Mesenchymal stem cell (in vitro differentiated cells and primary cell): ENCODE results near the gene POLH.
"Not testable (repeated sequence)": the region's sequence is repeated elsewhere in the genome, so short reads cannot be mapped to it uniquely, and the experiment has no call there.

Experiments used
- DNase-seq: peaks from one replicate; pipeline ENCODE4 v3.0.0-alpha.2; 2013
- H2AFZ ChIP-seq: one replicate; pipeline ENCODE4 v1.6.1; 2013; ENCODE audit warnings: low read depth, mild to moderate bottlenecking, control low read depth, inconsistent platforms, low read length, moderate library complexity
- H2AK5ac ChIP-seq: 2 replicates; pipeline ENCODE4 v1.6.1; 2013; ENCODE audit warnings: low read length, moderate library complexity, mild to moderate bottlenecking, inconsistent platforms; ENCODE audit not compliant: severe bottlenecking
- H2BK120ac ChIP-seq: one replicate; pipeline ENCODE4 v1.6.1; 2013; ENCODE audit warnings: low read depth, mild to moderate bottlenecking, inconsistent platforms, low read length, moderate library complexity
- H2BK12ac ChIP-seq, 2 experiments: one replicate each; pipeline ENCODE4 v1.6.1; 2013; ENCODE audit warnings: inconsistent platforms in 2 of 2, low read length in 2 of 2, mild to moderate bottlenecking in 2 of 2, moderate library complexity in 2 of 2, control low read depth in 1 of 2
- H2BK15ac ChIP-seq: one replicate; pipeline ENCODE4 v1.6.1; 2013; ENCODE audit warnings: mild to moderate bottlenecking, low read depth, inconsistent platforms; ENCODE audit not compliant: poor library complexity, severe bottlenecking
- H2BK5ac ChIP-seq: 2 replicates; pipeline ENCODE4 v1.6.1; 2013; ENCODE audit warnings: low read depth, mild to moderate bottlenecking, low read length, control low read depth, inconsistent platforms; ENCODE audit not compliant: poor library complexity, severe bottlenecking
- H3K14ac ChIP-seq, 2 experiments: one replicate each; pipeline ENCODE4 v1.6.1; 2013; ENCODE audit warnings: inconsistent platforms in 2 of 2, low read length in 2 of 2, control low read depth in 1 of 2, mild to moderate bottlenecking in 1 of 2, moderate library complexity in 1 of 2
- H3K18ac ChIP-seq, 2 experiments: one replicate each; pipeline ENCODE4 v1.6.1; 2013; ENCODE audit warnings: inconsistent platforms in 2 of 2, low read length in 2 of 2, control low read depth in 1 of 2, low read depth in 1 of 2, mild to moderate bottlenecking in 1 of 2
- H3K23ac ChIP-seq, 2 experiments: one replicate each; pipeline ENCODE4 v1.6.1; 2013; ENCODE audit warnings: inconsistent platforms in 2 of 2, low read length in 2 of 2, mild to moderate bottlenecking in 2 of 2, moderate library complexity in 2 of 2, control low read depth in 1 of 2
- H3K27ac ChIP-seq: 2 replicates; pipeline ENCODE4 v1.5.1; 2013; ENCODE audit warnings: mild to moderate bottlenecking, moderate library complexity, low read length, control low read depth, inconsistent platforms; ENCODE audit not compliant: poor library complexity, severe bottlenecking
- H3K27me3 ChIP-seq, 2 experiments: 2 replicates each; pipeline versions ENCODE4 v1.6.1 to v1.7.0; 2013; ENCODE audit warnings: low read length in 2 of 2, mild to moderate bottlenecking in 2 of 2, moderate library complexity in 2 of 2, control low read depth in 1 of 2, inconsistent platforms in 1 of 2; ENCODE audit not compliant: control insufficient read depth in 1 of 2, insufficient read depth in 1 of 2
- H3K36me3 ChIP-seq, 2 experiments: 2 replicates each; pipeline versions ENCODE4 v1.6.1 to v1.7.0; 2013; ENCODE audit warnings: low read length in 2 of 2, control low read depth in 1 of 2, inconsistent platforms in 1 of 2, low read depth in 1 of 2, mild to moderate bottlenecking in 1 of 2; ENCODE audit not compliant: insufficient read depth in 2 of 2, control insufficient read depth in 1 of 2
- H3K4ac ChIP-seq, 2 experiments: one replicate each; pipeline ENCODE4 v1.6.1; 2013; ENCODE audit warnings: inconsistent platforms in 2 of 2, low read length in 2 of 2, mild to moderate bottlenecking in 2 of 2, moderate library complexity in 2 of 2, control low read depth in 1 of 2, low read depth in 1 of 2
- H3K4me1 ChIP-seq: 2 replicates; pipeline ENCODE4 v1.6.1; 2013; ENCODE audit warnings: low read depth, low read length, control low read depth; ENCODE audit not compliant: control insufficient read depth, insufficient read depth
- H3K4me2 ChIP-seq: 2 replicates; pipeline ENCODE4 v1.6.1; 2013; ENCODE audit warnings: low read length, mild to moderate bottlenecking, inconsistent platforms; ENCODE audit not compliant: poor library complexity, severe bottlenecking
- H3K4me3 ChIP-seq, 2 experiments: 2 replicates each; pipeline versions ENCODE4 v1.5.1 to v1.7.0; 2013; ENCODE audit warnings: low read length in 2 of 2, mild to moderate bottlenecking in 2 of 2, control low read depth in 1 of 2, low read depth in 1 of 2; ENCODE audit not compliant: insufficient read depth in 1 of 2
- H3K79me1 ChIP-seq: replicated peaks from 2 replicates; pipeline ENCODE4 v1.6.1; 2013; ENCODE audit warnings: mild to moderate bottlenecking, control low read depth, low read length, inconsistent platforms; ENCODE audit not compliant: poor library complexity, severe bottlenecking
- H3K9ac ChIP-seq: 2 replicates; pipeline ENCODE4 v1.7.0; 2013; ENCODE audit warnings: mild to moderate bottlenecking, low read length, moderate library complexity
- H3K9me3 ChIP-seq: 2 replicates; pipeline ENCODE4 v1.7.0; 2013; ENCODE audit warnings: mild to moderate bottlenecking, low read length; ENCODE audit not compliant: control insufficient read depth
- H4K8ac ChIP-seq: one replicate; pipeline ENCODE4 v1.6.1; 2013; ENCODE audit warnings: inconsistent platforms, mild to moderate bottlenecking, low read length, moderate library complexity
- H4K91ac ChIP-seq: one replicate; pipeline ENCODE4 v1.6.1; 2013; ENCODE audit warnings: mild to moderate bottlenecking, low read length, inconsistent platforms
- WGBS: methylation state at CpG from one replicate; pipeline ENCODE4 v1.1.7; 2013; ENCODE audit warnings: mixed read lengths; 5-methylcytosine and 5-hydroxymethylcytosine counted together

POLH gene

DNA sequence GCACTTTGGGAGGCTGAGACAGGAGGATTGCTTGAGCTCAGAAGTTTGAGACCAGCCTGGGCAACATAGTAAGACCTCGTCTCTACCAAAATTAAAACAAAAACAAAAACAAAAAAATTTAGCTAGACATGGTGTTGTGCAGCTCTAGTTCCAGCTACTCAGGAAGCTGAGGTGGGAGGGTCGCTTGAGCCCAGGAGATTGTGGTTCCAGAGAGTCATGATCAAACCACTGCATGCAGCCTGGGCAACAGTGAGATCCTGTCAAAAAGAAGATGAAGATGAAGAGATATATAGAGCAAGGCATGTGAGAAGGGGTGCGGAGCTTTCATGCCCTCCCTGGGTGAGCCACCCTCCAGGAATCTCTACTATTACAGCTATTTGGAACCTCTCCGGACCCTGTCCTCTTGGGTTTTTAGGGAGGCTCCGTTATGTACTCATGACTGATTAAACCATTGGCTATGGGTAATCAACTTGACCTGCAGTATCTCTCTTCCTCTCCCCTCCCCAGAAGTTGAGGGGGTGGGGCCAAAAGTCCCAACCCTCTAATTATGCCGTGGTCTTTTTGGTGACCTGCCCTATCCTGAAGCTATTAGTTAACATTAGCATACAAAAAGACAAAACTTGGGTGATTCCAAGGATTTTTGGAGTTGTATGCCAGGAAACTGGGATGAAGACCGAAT, 9.0 kb downstream of the POLH start:
- Histone ChIP-seq H3K4me3 (no peak overlapping the region), H3K4ac (no peak overlapping the region), H2BK120ac (no peak overlapping the region), H4K8ac (no peak overlapping the region), H3K79me1 (peaks cover 18% of the 10 kb centered on the region), H3K23ac (no peak overlapping the region), H2BK12ac (no peak overlapping the region), H3K4me2 (no peak overlapping the region), H3K9me3 (no peaks in the 10 kb centered on the region), H3K9ac (no peak overlapping the region), H2BK15ac (no peak overlapping the region), H2BK5ac (no peak overlapping the region), H4K91ac (no peak overlapping the region), H2AK5ac (no peak overlapping the region), H3K14ac (no peak overlapping the region), H3K27ac (no peak overlapping the region), H3K36me3 (peaks cover 36 to 78% of the 10 kb centered on the region in 2 experiments), H3K4me1 (peaks cover 4% of the 10 kb centered on the region), H2AFZ (no peak overlapping the region), H3K18ac (no peak overlapping the region), H3K27me3 (no peaks in the 10 kb centered on the region)
- DNase-seq: no peak
- WGBS: 75% methylated on average over 5 of the region's 7 CpGs

DNA sequence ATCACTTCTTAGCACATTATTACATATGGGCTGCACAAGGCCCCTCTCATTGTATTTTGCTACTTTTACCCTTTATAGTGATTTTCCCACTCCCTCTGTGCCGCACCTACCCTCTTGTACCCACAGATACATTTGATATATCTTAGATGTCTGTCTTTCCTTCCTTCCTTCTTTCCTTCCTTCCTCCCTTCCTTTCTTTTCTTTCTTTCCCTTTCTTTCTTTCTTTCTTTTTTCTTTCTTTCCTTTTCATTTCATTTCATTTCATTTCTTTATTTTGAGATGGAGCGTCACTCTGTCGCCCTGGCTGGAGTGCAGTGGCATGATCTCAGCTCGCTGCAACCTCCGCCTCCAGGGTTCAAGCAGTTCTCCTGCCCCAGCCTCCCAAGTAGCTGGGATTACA, 12.2 kb downstream of the POLH start:
- Histone ChIP-seq H2BK5ac (no peak overlapping the region), H3K4me2 (no peak overlapping the region), H3K27me3 (no peaks in the 10 kb centered on the region), H3K79me1 (peaks cover 23% of the 10 kb centered on the region), H2AK5ac (no peak overlapping the region), H3K4me3 (no peak overlapping the region), H3K18ac (no peak overlapping the region), H4K91ac (no peak overlapping the region), H3K9ac (no peak overlapping the region), H2BK15ac (no peak overlapping the region), H4K8ac (no peak overlapping the region), H3K9me3 (no peaks in the 10 kb centered on the region), H3K36me3 (peaks cover 30 to 92% of the 10 kb centered on the region in 2 experiments), H2BK12ac (no peak overlapping the region), H2BK120ac (no peak overlapping the region), H3K4me1 (peaks cover 4% of the 10 kb centered on the region), H3K27ac (no peak overlapping the region), H3K14ac (no peak overlapping the region), H2AFZ (no peak overlapping the region), H3K23ac (no peak overlapping the region), H3K4ac (no peak overlapping the region)
- no peak for DNase-seq
- WGBS: 99% methylated on average over 5 of the region's 5 CpGs

DNA sequence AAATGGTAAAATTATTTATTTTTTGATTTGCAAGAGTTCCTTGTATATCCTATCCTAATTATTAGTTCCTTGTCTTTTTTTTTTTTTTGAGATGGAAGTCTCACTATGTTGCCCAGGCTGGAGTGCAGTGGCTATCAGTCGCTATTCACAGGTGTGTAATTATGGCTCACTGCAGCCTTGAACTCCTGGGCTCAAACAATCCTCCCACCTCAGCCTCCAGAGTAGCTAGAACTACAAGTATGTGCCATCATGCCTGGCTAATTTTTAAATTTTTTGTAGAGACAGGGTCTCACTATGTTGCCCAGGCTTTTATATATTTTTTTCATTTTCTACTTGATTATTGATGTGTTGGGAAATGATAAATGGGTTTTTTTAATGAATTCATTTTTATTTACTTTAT, 13.6 kb downstream of the POLH start:
- H2BK5ac ChIP-seq, H3K9ac ChIP-seq, DNase-seq, H2BK15ac ChIP-seq, H3K27ac ChIP-seq, H2AK5ac ChIP-seq, H2BK12ac ChIP-seq, H2AFZ ChIP-seq, H3K18ac ChIP-seq, H2BK120ac ChIP-seq, H3K9me3 ChIP-seq, H4K91ac ChIP-seq, H3K4me3 ChIP-seq, H3K4me1 ChIP-seq, H3K4ac ChIP-seq, H3K23ac ChIP-seq, H3K4me2 ChIP-seq, H4K8ac ChIP-seq, H3K27me3 ChIP-seq, H3K14ac ChIP-seq: not testable (repeated sequence)
- 100% methylated on average over 1 of the region's 1 CpG for WGBS
- Histone ChIP-seq H3K36me3 (peaks cover 22 to 89% of the 10 kb centered on the region in 2 experiments), H3K79me1 (peaks cover 16% of the 10 kb centered on the region)

DNA sequence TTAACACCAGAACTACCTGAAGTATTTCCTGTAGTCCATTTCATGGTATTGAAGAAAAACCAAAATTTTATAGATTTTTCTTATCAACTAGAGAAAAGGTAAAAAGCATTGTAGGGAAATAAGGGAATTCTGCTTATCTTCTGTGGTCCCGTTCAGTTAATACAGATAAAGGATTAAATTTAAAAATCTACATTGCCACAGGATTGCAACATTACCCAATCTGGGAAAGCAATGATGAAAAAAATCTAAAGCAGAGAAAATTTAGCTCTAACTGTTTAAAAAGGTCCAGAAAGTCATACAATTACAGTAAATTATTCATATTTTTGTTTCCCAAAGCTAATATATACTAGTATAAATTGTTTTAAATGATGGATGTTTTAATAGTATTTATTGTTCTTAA, 18.0 kb downstream of the POLH start:
- WGBS: no CpG with 5 or more reads among the region's 1 CpG
- Histone ChIP-seq H3K9me3 (no peaks in the 10 kb centered on the region), H2BK120ac (no peak overlapping the region), H2BK12ac (no peak overlapping the region), H3K4ac (no peak overlapping the region), H3K14ac (no peak overlapping the region), H3K27me3 (no peaks in the 10 kb centered on the region), H2AFZ (no peak overlapping the region), H2BK15ac (no peak overlapping the region), H3K23ac (no peak overlapping the region), H2AK5ac (no peak overlapping the region), H3K27ac (no peak overlapping the region), H3K4me3 (no peak overlapping the region), H3K9ac (no peak overlapping the region), H4K8ac (no peak overlapping the region), H3K36me3 (peaks cover 15 to 74% of the 10 kb centered on the region in 2 experiments), H2BK5ac (no peak overlapping the region), H4K91ac (no peak overlapping the region), H3K79me1 (peaks cover 15% of the 10 kb centered on the region), H3K18ac (no peak overlapping the region), H3K4me2 (no peak overlapping the region), H3K4me1 (no peaks in the 10 kb centered on the region)
- no peak for DNase-seq
